Measurements from ENCODE around the gene ATXN7.

ATXN7 gene

GRCh38 chr3:63998852-63999754 is 135.4 kb downstream of the ATXN7 start:
- DNase-seq (ENCODE audit: low read depth, low spot score), result no peak
- ChIA-PET POLR2A (no interaction called here), CTCF (interaction anchor here (1.6 to 3.5 kb wide), 3 partner anchors 9 to 38 kb away, joined by 4 to 15 read pairs (median 6); partner anchors contain the start of gene PSMD6)
- no peak for TF ChIP-seq CTCF (IDR thresholded peaks at IDR 0.05; ENCODE audit: insufficient read depth, low read length, missing control alignments)
- H3K4me3 ChIP-seq (ENCODE audit: low read depth, low read length), result no peak overlapping the region

- ChIA-PET CTCF (interaction anchor here (0.7 to 1.6 kb wide), 3 partner anchors 10 to 93 kb away, joined by 3 to 4 read pairs (median 3); partner anchors contain the start of gene PSMD6), POLR2A (no interaction called here)
- no peak for DNase-seq (ENCODE audit: low read depth, low spot score)
- TF ChIP-seq CTCF (IDR thresholded peaks at IDR 0.05; ENCODE audit: insufficient read depth, low read length, missing control alignments), result no peak
- H3K4me3 ChIP-seq (ENCODE audit: low read depth, low read length), result no peak overlapping the region
Observed at GRCh38 chr3:64000453-64001055, 136.9 kb downstream of the ATXN7 start.

GRCh38 chr3:64002233-64002632 is 138.6 kb downstream of the ATXN7 start:
- ChIA-PET POLR2A (no interaction called here), CTCF (interaction anchor here (1.1 to 2.3 kb wide), 2 partner anchors 8 to 482 kb away, joined by 3 to 18 read pairs; no protein-coding TSS in a partner anchor)
- TF ChIP-seq CTCF (IDR thresholded peaks at IDR 0.05; ENCODE audit: insufficient read depth, low read length, missing control alignments), result no peak

GRCh38 chr3:64003589-64003988 is 139.9 kb downstream of the ATXN7 start:
- no peak overlapping the region for H3K4me3 ChIP-seq (ENCODE audit: low read depth, low read length)
- CTCF ChIA-PET, result interaction anchor here (0.7 to 2.3 kb wide), 4 partner anchors 9 to 36 kb away, joined by 3 to 18 read pairs (median 4); no protein-coding TSS in a partner anchor
- no peak for TF ChIP-seq CTCF (IDR thresholded peaks at IDR 0.05; ENCODE audit: insufficient read depth, low read length, missing control alignments)
- no peak for DNase-seq (ENCODE audit: low read depth, low spot score)
- POLR2A ChIA-PET, result no interaction called here

More at GRCh38 chr3:64002233-64002632, 138.6 kb downstream of the ATXN7 start:
- no peak for DNase-seq (ENCODE audit: low read depth, low spot score)
- no peak overlapping the region for H3K4me3 ChIP-seq (ENCODE audit: low read depth, low read length)

- DNase-seq (ENCODE audit: low read depth, low spot score), result no peak
- POLR2A ChIA-PET, result no interaction called here
Observed at GRCh38 chr3:64008017-64008416, 144.3 kb downstream of the ATXN7 start.

More at GRCh38 chr3:64008017-64008416, 144.3 kb downstream of the ATXN7 start:
- no peak for TF ChIP-seq CTCF (IDR thresholded peaks at IDR 0.05; ENCODE audit: insufficient read depth, low read length, missing control alignments)
- H3K4me3 ChIP-seq (ENCODE audit: low read depth, low read length), result no peak overlapping the region
- CTCF ChIA-PET, result interaction anchor here (1.5 to 5.2 kb wide), 5 partner anchors 11 to 658 kb away, joined by 5 to 30 read pairs (median 16); partner anchors contain the start of gene PSMD6

Measured in AG04449 (cell line).